Ascending aorta (tissue), 2 donors: ENCODE data around the gene RBMS3. TPM values are rescaled to one million over a fixed set of nuclear protein-coding genes. Genes with fewer than 3 reads are reported as not detected.
A peak's percentile ranks its signal among the peaks of the same experiment; 100 is the strongest.

Experiments used
- DNase-seq, 2 donors: peaks; one replicate each; pipeline ENCODE4 v3.0.0-alpha.2; 2019; ENCODE audit warnings: low spot score in 2 of 2
- H3K27ac ChIP-seq, 2 donors: fragments of 200-600 bp; sonication (generic); one replicate each; pipeline ENCODE4 v1.5.1; 2016 to 2017; ENCODE audit warnings: mild to moderate bottlenecking in 1 of 2
- H3K27me3 ChIP-seq: fragments of 200-600 bp; sonication (generic); one replicate; pipeline ENCODE4 v1.5.1; 2017
- H3K36me3 ChIP-seq, 2 donors: fragments of 200-600 bp; sonication (generic); one replicate each; pipeline ENCODE4 v1.5.1; 2016
- H3K4me1 ChIP-seq, 2 donors: fragments of 200-600 bp; sonication (generic); one replicate each; pipeline ENCODE4 v1.5.1; 2016 to 2017; ENCODE audit warnings: mild to moderate bottlenecking in 1 of 2
- H3K4me3 ChIP-seq, 2 donors: fragments of 200-600 bp; sonication (generic); one replicate each; pipeline ENCODE4 v1.5.1; 2016 to 2017; ENCODE audit warnings: mild to moderate bottlenecking in 1 of 2
- H3K9me3 ChIP-seq, 2 donors: fragments of 200-600 bp; sonication (generic); one replicate each; pipeline ENCODE4 v1.5.1; 2016
- CTCF ChIP-seq, 3 experiments: fragments of 200-600 bp in 2 of 3; fragments of 450-650 bp in 1 of 3; sonication (generic) in 2 of 3; IDR thresholded peaks; one replicate each; pipeline ENCODE4 v1.5.1; 2016 to 2019; ENCODE audit warnings: antibody characterized with exemption in 3 of 3, mild to moderate bottlenecking in 1 of 3, moderate library complexity in 1 of 3
- intact Hi-C: fragments of 100-400 bp; cut with DNase I; formaldehyde crosslinking; loops from one replicate; pipeline ENCODE4 v1.15.1; 2023
- total RNA-seq: library from RNA; depleted of rRNA; stranded (reverse); fragments of >200 nt; gene quantifications from one replicate; pipeline ENCODE4 v1.1.0, GENCODE V29; 2016

RBMS3 gene
- total RNA-seq, 1 donor from 2014 or later, result 65.8 TPM

GRCh38 chr3:29610781-29611180 lies 329.9 kb downstream of the RBMS3 start:
- no peak for TF ChIP-seq CTCF (IDR thresholded peaks at IDR 0.05)
- Histone ChIP-seq H3K4me1 (peaks cover 0 to 9% of the 10 kb centered on the region in 2 donors), H3K27ac (no peak overlapping the region), H3K36me3 (no peaks in the 10 kb centered on the region), H3K27me3 (no peaks in the 10 kb centered on the region), H3K4me3 (no peak overlapping the region), H3K9me3 (no peaks in the 10 kb centered on the region)
- intact Hi-C loops, result no loop called here
- DNase-seq, result no peak

GRCh38 chr3:29611252-29611651 lies 330.4 kb downstream of the RBMS3 start:
- Histone ChIP-seq H3K27me3 (no peaks in the 10 kb centered on the region), H3K4me3 (no peak overlapping the region), H3K27ac (no peak overlapping the region), H3K36me3 (no peaks in the 10 kb centered on the region), H3K9me3 (no peaks in the 10 kb centered on the region), H3K4me1 (peaks cover 0 to 9% of the 10 kb centered on the region in 2 donors)
- intact Hi-C loops, result no loop called here
- TF ChIP-seq CTCF (IDR thresholded peaks at IDR 0.05), result no peak
- no peak for DNase-seq

- Histone ChIP-seq H3K9me3 (no peaks in the 10 kb centered on the region), H3K27ac (no peak overlapping the region), H3K27me3 (no peaks in the 10 kb centered on the region), H3K4me3 (no peak overlapping the region), H3K36me3 (no peaks in the 10 kb centered on the region), H3K4me1 (peaks cover 0 to 6% of the 10 kb centered on the region in 2 donors)
- intact Hi-C loops, result no loop called here
- no peak for TF ChIP-seq CTCF (IDR thresholded peaks at IDR 0.05)
- no peak for DNase-seq
These were observed 331.7 kb downstream of the RBMS3 start for GRCh38 chr3:29612536-29612935.

GRCh38 chr3:29614954-29615353 lies 334.1 kb downstream of the RBMS3 start:
- H3K4me1 ChIP-seq, result peaks cover 0 to 11% of the 10 kb centered on the region in 2 donors
- TF ChIP-seq CTCF (IDR thresholded peaks at IDR 0.05), result no peak
- H3K9me3 ChIP-seq, result no peaks in the 10 kb centered on the region
- no peaks in the 10 kb centered on the region for H3K27me3 ChIP-seq
- no peak overlapping the region for H3K27ac ChIP-seq
- intact Hi-C loops, result no loop called here
- H3K4me3 ChIP-seq, result no peak overlapping the region
- no peak for DNase-seq
- no peaks in the 10 kb centered on the region for H3K36me3 ChIP-seq

DNA sequence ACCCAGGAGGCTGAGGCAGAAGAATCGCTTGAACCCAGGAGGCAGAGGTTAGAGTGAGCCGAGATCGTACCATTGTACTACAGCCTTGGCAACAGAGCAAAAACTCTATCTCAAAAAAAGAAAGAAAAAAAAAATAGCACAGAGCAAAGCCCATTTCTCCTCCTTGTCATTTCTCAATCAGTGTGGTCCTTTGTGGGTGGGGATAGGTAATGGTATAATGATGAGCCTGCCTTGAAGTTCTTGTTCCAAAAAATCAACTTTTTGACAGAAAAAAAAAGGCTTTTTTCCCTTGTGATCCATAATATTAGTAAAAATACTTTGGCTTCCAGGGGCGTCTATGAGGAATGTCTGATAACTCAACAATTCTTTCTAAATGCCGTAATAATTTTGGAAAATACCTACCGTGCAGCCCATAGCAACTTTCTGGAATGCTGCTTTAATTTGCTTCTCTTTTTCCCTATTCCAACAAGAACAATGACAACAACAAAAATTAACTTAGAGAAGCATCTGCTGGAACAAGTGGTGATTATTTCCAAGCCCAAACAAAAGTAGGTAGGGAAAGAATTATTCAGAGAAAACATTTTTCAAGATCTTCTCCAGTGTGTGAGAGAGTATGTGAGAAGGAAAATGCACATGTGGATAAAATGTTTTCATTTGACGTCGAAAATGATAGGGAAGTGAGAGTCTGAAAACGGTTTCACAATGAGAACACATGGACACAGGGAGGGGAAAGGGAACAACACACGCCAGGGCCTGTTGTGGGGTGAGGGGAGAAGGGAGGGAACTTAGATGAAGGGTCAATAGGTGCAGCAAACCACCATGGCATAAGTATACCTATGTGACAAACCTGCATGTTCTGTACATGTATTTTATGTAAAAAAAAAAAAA lies 337.8 kb downstream of the RBMS3 start:
- no peak for TF ChIP-seq CTCF (IDR thresholded peaks at IDR 0.05)

More for the DNA sequence above, 337.8 kb downstream of the RBMS3 start:
- Histone ChIP-seq H3K4me3 (peak overlapping the region in 1 of 2 donors; percentile 37), H3K4me1 (peaks cover 0 to 7% of the 10 kb centered on the region in 2 donors), H3K36me3 (no peaks in the 10 kb centered on the region), H3K27me3 (no peaks in the 10 kb centered on the region), H3K9me3 (no peaks in the 10 kb centered on the region), H3K27ac (peak overlapping the region; percentile 37 to 44)
- DNase-seq, result no peak
- intact Hi-C loops, result no loop called here
